Stimulated activated CD8-positive, alpha-beta memory T cell treated with anti-CD3 and anti-CD28 coated beads, Interleukin-7, amount 100 ng/mL, for 48 hours (primary cell): ENCODE results near the gene FN3K.
"Not testable (repeated sequence)": the region's sequence is repeated elsewhere in the genome, so short reads cannot be mapped to it uniquely, and the experiment has no call there.

Experiments used
- DNase-seq, 2 donors: peaks; one replicate each; pipeline ENCODE4 v3.0.0-alpha.2; 2020; ENCODE audit warnings: low read depth in 1 of 2; ENCODE audit errors: extremely low read depth in 1 of 2

Gene FN3K

GRCh38 chr17:82772026-82772425 lies 36.6 kb downstream of the FN3K start:
- DNase-seq: no peak

- DNase-seq: not testable (repeated sequence)
Measured at GRCh38 chr17:82774456-82774855, 39.0 kb downstream of the FN3K start.

GRCh38 chr17:82775001-82775823 lies 39.8 kb downstream of the FN3K start:
- no peak for DNase-seq

- no peak for DNase-seq
Measured at GRCh38 chr17:82776454-82776853, 41.0 kb downstream of the FN3K start.

- DNase-seq: not testable (repeated sequence)
Measured at GRCh38 chr17:82777778-82778375, 42.5 kb downstream of the FN3K start.

GRCh38 chr17:82779541-82779940 lies 44.1 kb downstream of the FN3K start:
- no peak for DNase-seq

GRCh38 chr17:82780195-82780594 lies 44.8 kb downstream of the FN3K start:
- no peak for DNase-seq

- DNase-seq: no peak
Measured at GRCh38 chr17:82780971-82781893, 45.8 kb downstream of the FN3K start.

- peak; percentile 45 to 49 for DNase-seq
Measured at GRCh38 chr17:82781894-82782274, 46.5 kb downstream of the FN3K start.

GRCh38 chr17:82782657-82783207 lies 47.3 kb downstream of the FN3K start:
- no peak for DNase-seq

GRCh38 chr17:82783498-82783897 lies 48.1 kb downstream of the FN3K start:
- DNase-seq: no peak

- DNase-seq: not testable (repeated sequence)
Measured at GRCh38 chr17:82785581-82785980, 50.2 kb downstream of the FN3K start.

- no peak for DNase-seq
Measured at GRCh38 chr17:82786427-82786826, 51.0 kb downstream of the FN3K start.

GRCh38 chr17:82787081-82787848 lies 51.9 kb downstream of the FN3K start:
- no peak for DNase-seq

- no peak for DNase-seq
Measured at GRCh38 chr17:82788206-82789001, 53.0 kb downstream of the FN3K start.

GRCh38 chr17:82789051-82789592 lies 53.7 kb downstream of the FN3K start:
- DNase-seq: no peak

- DNase-seq: no peak
Measured at GRCh38 chr17:82789806-82790205, 54.4 kb downstream of the FN3K start.

GRCh38 chr17:82790391-82790790 lies 55.0 kb downstream of the FN3K start:
- no peak for DNase-seq

- no peak for DNase-seq
Measured at GRCh38 chr17:82791532-82791931, 56.1 kb downstream of the FN3K start.
